GM18511 (cell line): ENCODE results near the gene MOB1B.
A peak's percentile ranks its signal among the peaks of the same experiment; 100 is the strongest.
"Not testable (repeated sequence)": the region's sequence is repeated elsewhere in the genome, so short reads cannot be mapped to it uniquely, and the experiment has no call there.

Experiments
- ATAC-seq: cut with Tn5 transposase; IDR thresholded peaks from one replicate; pipeline ENCODE4 v1.9.1; 2021; ENCODE audit warnings: mild to moderate bottlenecking, moderate library complexity; ENCODE audit not compliant: unreplicated experiment

The MOB1B gene

GRCh38 chr4:70901984-70902576, at the start of gene MOB1B:
Gene MOB1B (plus strand): TSS chr4:70902369. CDS start chr4:70902537, 168 bp downstream.
- ATAC-seq: peak; percentile 92

- ATAC-seq: no peak
Observed at GRCh38 chr4:70855464-70855863, 46.7 kb upstream of the MOB1B start.

GRCh38 chr4:70858454-70858853, 43.7 kb upstream of the MOB1B start:
- no peak for ATAC-seq

DNA sequence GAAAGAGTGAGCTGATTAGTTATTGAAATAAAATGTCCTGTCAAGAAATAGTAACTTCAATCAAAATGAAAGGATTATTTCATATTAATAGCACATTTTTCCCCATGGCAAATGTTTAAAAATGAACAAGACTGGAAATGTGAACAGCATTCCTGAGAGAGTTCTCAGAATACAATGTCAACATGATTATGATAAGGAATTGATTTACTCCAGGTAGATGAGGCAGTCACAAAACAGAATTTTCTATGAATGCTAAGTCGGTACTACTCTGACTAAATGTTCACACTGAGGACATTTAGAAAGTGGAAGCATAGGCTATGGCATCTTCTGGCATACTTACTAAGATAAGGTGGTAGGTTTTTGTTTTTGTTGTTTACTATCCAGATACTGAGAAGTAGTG, 43.1 kb upstream of the MOB1B start:
- no peak for ATAC-seq

DNA sequence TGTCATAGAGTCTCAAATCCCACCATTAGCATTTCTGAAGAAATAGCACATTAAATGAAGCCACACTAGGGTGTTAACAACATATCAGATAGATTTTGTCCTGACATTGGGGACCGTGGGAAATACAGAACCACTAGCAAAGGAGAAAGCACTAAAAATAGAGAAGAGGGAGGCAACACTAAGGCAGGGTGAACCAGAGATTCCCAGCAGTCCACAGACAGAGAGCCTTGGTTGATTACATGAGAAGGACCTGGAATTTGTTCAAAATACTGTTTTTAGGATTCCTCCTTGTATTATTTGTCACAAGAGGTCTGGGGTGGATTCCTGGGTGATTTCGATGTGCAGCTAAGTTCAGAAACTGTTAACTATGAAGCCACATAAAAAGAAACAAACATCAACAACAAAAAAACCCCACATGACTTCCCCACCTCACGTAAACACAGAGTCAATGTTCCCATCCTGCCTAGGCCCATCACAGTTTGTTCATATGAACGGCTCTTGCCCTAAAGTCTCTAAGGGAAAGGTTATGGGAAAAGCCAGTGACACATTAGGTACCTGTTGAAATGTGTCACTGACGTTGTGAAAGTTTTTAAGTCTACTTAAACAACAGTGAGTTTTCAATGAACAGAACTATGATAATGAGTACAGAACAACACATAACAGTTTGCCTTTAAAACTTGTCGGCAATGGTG, 38.9 kb upstream of the MOB1B start:
- ATAC-seq: peak; percentile 63

DNA sequence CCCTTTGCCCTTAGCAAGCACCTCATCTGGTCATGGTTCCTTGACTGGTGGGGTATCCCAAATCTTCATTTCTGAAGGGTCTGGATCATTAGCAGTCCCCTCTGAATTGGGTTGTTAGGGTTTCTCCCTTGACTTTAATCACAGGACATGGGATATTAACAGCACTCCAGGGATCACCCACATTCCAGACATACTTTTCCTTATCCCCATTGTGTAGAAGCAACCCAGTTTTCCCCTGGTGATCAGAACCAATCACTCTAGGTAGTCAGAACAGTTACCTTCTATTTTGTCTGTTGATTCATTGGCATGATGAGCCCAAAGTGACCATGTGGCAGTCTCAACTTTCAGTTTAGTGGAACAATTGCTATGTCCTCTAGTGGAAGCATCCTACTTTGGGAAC, 33.4 kb upstream of the MOB1B start:
- ATAC-seq: no peak

GRCh38 chr4:70873216-70873615, 29.0 kb upstream of the MOB1B start:
- ATAC-seq: no peak

- ATAC-seq: peak; percentile 80
Observed at GRCh38 chr4:70874268-70875156, 27.7 kb upstream of the MOB1B start.

- ATAC-seq: no peak
Observed at GRCh38 chr4:70877556-70877955, 24.6 kb upstream of the MOB1B start.

GRCh38 chr4:70880739-70881138, 21.4 kb upstream of the MOB1B start:
- no peak for ATAC-seq

GRCh38 chr4:70885174-70885573, 17.0 kb upstream of the MOB1B start:
- no peak for ATAC-seq

DNA sequence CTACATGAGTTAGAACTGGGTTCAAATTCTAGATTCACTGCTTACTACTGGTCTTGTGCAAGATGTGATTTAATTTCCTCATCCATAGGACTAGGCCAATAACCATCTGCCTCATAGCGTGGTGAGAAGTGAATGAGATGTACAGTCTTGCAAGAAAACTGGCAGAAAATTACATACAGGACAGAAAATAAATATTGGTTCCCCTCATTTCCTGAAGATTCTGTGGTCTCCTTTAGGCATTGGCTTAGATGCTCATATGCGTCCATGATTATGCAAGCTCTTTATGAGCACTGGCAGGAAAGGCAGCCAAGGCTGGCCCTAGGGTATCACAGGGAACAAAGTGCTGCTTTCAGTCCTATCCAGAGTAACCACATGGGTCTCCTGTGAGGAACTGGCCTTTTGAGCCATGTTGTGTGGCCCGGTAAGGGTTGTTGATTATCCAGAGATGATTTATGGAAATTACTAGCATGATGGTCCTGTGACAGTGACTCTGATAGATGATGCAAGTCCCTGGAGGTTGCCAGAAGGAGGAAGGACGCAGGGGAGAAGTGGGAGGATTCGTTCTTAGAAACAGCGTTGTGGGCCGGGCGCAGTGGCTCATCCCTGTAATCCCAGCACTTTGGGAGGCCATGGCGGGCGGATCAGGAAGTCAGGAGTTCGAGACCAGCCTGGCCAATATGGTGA, 9.9 kb upstream of the MOB1B start:
- no peak for ATAC-seq

- ATAC-seq: no peak
Observed at GRCh38 chr4:70893790-70894189, 8.4 kb upstream of the MOB1B start.

DNA sequence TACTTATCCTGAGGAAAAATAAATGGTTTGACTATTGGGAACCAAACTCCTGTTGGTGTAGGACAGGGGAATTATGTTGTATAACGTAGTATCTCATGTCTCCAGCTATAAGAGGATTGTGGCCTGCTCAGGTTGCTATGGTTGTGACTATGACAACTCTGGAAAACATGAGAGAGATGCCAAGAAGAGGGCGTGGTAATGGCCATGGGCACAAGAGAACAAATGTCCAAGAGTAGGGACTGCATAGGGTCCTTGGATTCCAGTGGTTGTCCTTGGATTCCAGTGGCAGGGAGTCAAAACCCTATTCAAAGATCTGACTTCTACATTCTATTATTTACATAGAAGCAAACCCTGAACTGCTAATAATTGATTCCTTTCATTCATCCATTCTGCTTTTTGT, 6.8 kb upstream of the MOB1B start:
- ATAC-seq: peak; percentile 17

- ATAC-seq: peak; percentile 78
Observed at GRCh38 chr4:70895811-70896491, 6.2 kb upstream of the MOB1B start.

GRCh38 chr4:70898581-70898980, 3.6 kb upstream of the MOB1B start:
- not testable (repeated sequence) for ATAC-seq

DNA sequence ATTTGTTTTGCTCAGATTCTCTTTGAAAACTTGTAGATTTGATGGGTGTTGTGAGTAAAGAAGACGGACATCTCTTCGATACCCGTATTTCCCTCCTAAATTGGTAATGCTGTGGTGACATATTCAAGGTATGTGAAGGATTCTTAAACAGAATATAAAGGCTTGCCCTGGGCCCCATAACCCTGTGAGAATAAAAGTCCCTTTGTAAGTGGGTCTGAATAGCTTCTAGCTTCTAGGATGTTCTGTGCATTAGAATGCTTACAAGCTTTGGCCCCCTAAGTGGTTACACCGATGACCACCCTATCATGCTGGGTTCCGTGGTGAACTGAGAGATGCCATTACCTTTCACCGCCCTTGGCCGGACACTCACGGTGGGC, 574 bp upstream of the MOB1B start:
- no peak for ATAC-seq

GRCh38 chr4:70902577-70903290, 565 bp downstream of the MOB1B start:
- ATAC-seq: peak; percentile 52

DNA sequence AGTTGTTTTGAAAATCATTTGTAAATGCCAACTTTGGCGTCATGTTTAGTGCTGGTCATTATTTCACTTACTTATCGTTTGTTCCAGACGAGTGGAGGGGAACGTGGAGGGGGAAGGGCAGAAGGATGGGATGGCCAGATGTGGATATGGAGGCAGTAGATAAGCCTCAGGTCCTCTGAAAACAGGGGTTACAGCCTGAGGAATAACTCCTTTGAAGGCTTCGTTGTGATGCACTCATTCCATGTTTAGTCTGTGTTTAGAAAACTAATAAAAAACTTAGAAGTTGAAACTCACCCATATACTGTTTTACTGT, 1.1 kb downstream of the MOB1B start:
- ATAC-seq: no peak

- peak; percentile 60 for ATAC-seq
Observed at GRCh38 chr4:70908993-70909556, 6.9 kb downstream of the MOB1B start.
